ENCODE results near the gene ARPIN.
A peak's percentile ranks its signal among the peaks of the same experiment; 100 is the strongest.
"Not testable (repeated sequence)": the region's sequence is repeated elsewhere in the genome, so short reads cannot be mapped to it uniquely, and the experiment has no call there.

ARPIN gene

GRCh38 chr15:89912674-89913396 is at the start of gene ARPIN:
TSS of gene ARPIN (minus strand) at chr15:89912952. CDS start at chr15:89912835, 117 bp downstream.
- CTCF ChIA-PET: interaction anchor here (1.2 to 2.2 kb wide), 4 partner anchors 14 to 159 kb away, joined by 3 to 8 read pairs (median 4); no protein-coding TSS in a partner anchor
- DNase-seq (ENCODE audit: extremely low spot score): peak; percentile 79
- POLR2A ChIA-PET: interaction anchor here (0.8 to 5.1 kb wide), 34 partner anchors 9 to 288 kb away, joined by 3 to 47 read pairs (median 4); partner anchors contain the start of genes AP3S2, IDH2, MESP1 and SEMA4B
- TF ChIP-seq SP1 (IDR thresholded peaks at IDR 0.05) (no peak), FOXK2 (IDR thresholded peaks at IDR 0.05) (no peak), LEF1 (IDR thresholded peaks at IDR 0.05; ENCODE audit: borderline replicate concordance) (no peak), HDGF (IDR thresholded peaks at IDR 0.05; ENCODE audit: borderline replicate concordance) (peak; percentile 68; the same call in 1 of the 2 replicates), L3MBTL2 (conservative IDR thresholded peaks at IDR 0.05) (no peak), FOXA1 (IDR thresholded peaks at IDR 0.05) (no peak), FOXM1 (IDR thresholded peaks at IDR 0.05; ENCODE audit: borderline replicate concordance) (no peak), NFRKB (IDR thresholded peaks at IDR 0.05) (no peak), ELF4 (IDR thresholded peaks at IDR 0.05) (no peak)

- no peak for DNase-seq (ENCODE audit: extremely low spot score)
- ChIA-PET POLR2A (interaction anchor here (1.0 to 1.2 kb wide), 2 partner anchors 45 to 64 kb away, joined by 3 to 4 read pairs; partner anchors contain the start of genes AP3S2 and ARPIN), CTCF (interaction anchor here (0.5 to 1.4 kb wide), 4 partner anchors 9 to 94 kb away, joined by 4 to 6 read pairs (median 4); no protein-coding TSS in a partner anchor)
- TF ChIP-seq SUZ12 (IDR thresholded peaks at IDR 0.05) (no peak), L3MBTL2 (conservative IDR thresholded peaks at IDR 0.05) (no peak), HDGF (IDR thresholded peaks at IDR 0.05; ENCODE audit: borderline replicate concordance) (no peak), SP1 (IDR thresholded peaks at IDR 0.05) (no peak), BHLHE40 (IDR thresholded peaks at IDR 0.05; ENCODE audit: borderline replicate concordance) (no peak), FOXK2 (IDR thresholded peaks at IDR 0.05) (no peak), FOXA1 (IDR thresholded peaks at IDR 0.05) (no peak), LEF1 (IDR thresholded peaks at IDR 0.05; ENCODE audit: borderline replicate concordance) (no peak), ARNT (IDR thresholded peaks at IDR 0.05) (no peak), CTBP1 (IDR thresholded peaks at IDR 0.05; ENCODE audit: borderline replicate concordance) (no peak), PKNOX1 (IDR thresholded peaks at IDR 0.05) (no peak), NFRKB (IDR thresholded peaks at IDR 0.05) (no peak), ELF4 (IDR thresholded peaks at IDR 0.05) (no peak), FOXM1 (IDR thresholded peaks at IDR 0.05; ENCODE audit: borderline replicate concordance) (no peak), ZNF384 (IDR thresholded peaks at IDR 0.05) (no peak), TARDBP (IDR thresholded peaks at IDR 0.05) (no peak)
These were observed 45.5 kb upstream of the ARPIN start for GRCh38 chr15:89958107-89958805.

GRCh38 chr15:89955449-89955998 is 42.8 kb upstream of the ARPIN start:
- POLR2A ChIA-PET, CTCF ChIA-PET: not testable (repeated sequence)

GRCh38 chr15:89954541-89954940 is 41.8 kb upstream of the ARPIN start:
- ChIA-PET POLR2A (no interaction called here), CTCF (interaction anchor here (0.7 kb wide), 1 partner anchor 267 kb away, joined by 3 read pairs; no protein-coding TSS in a partner anchor)
- no peak for DNase-seq (ENCODE audit: extremely low spot score)
- TF ChIP-seq PKNOX1 (IDR thresholded peaks at IDR 0.05): no peak
- no peak for TF ChIP-seq BHLHE40 (IDR thresholded peaks at IDR 0.05; ENCODE audit: borderline replicate concordance)
- TF ChIP-seq SUZ12 (IDR thresholded peaks at IDR 0.05): no peak
- TF ChIP-seq FOXA1 (IDR thresholded peaks at IDR 0.05): no peak
- TF ChIP-seq L3MBTL2 (conservative IDR thresholded peaks at IDR 0.05): no peak
- TF ChIP-seq HDGF (IDR thresholded peaks at IDR 0.05; ENCODE audit: borderline replicate concordance): no peak
- no peak for TF ChIP-seq SP1 (IDR thresholded peaks at IDR 0.05)
- TF ChIP-seq LEF1 (IDR thresholded peaks at IDR 0.05; ENCODE audit: borderline replicate concordance): no peak
- no peak for TF ChIP-seq CTBP1 (IDR thresholded peaks at IDR 0.05; ENCODE audit: borderline replicate concordance)
- no peak for TF ChIP-seq ZNF384 (IDR thresholded peaks at IDR 0.05)
- no peak for TF ChIP-seq FOXK2 (IDR thresholded peaks at IDR 0.05)
- no peak for TF ChIP-seq ARNT (IDR thresholded peaks at IDR 0.05)

More at GRCh38 chr15:89955449-89955998, 42.8 kb upstream of the ARPIN start:
- DNase-seq (ENCODE audit: extremely low spot score): not testable (repeated sequence)

- no peak for TF ChIP-seq PKNOX1 (IDR thresholded peaks at IDR 0.05)
- no peak for TF ChIP-seq FOXA1 (IDR thresholded peaks at IDR 0.05)
- TF ChIP-seq SP1 (IDR thresholded peaks at IDR 0.05): no peak
- ChIA-PET CTCF (interaction anchor here (0.7 kb wide), 1 partner anchor 9 kb away, joined by 4 read pairs; no protein-coding TSS in a partner anchor), POLR2A (no interaction called here)
- DNase-seq (ENCODE audit: extremely low spot score): no peak
These were observed 36.0 kb upstream of the ARPIN start for GRCh38 chr15:89948796-89949195.

- ChIA-PET CTCF (no interaction called here), POLR2A (interaction anchor here (1.6 kb wide), 1 partner anchor 35 kb away, joined by 5 read pairs; the partner anchor contains the start of gene ARPIN)
- DNase-seq (ENCODE audit: extremely low spot score): no peak
- TF ChIP-seq PKNOX1 (IDR thresholded peaks at IDR 0.05) (no peak), ARNT (IDR thresholded peaks at IDR 0.05) (no peak), FOXM1 (IDR thresholded peaks at IDR 0.05; ENCODE audit: borderline replicate concordance) (no peak), FOXK2 (IDR thresholded peaks at IDR 0.05) (no peak), TARDBP (IDR thresholded peaks at IDR 0.05) (no peak), BHLHE40 (IDR thresholded peaks at IDR 0.05; ENCODE audit: borderline replicate concordance) (no peak), HDGF (IDR thresholded peaks at IDR 0.05; ENCODE audit: borderline replicate concordance) (no peak), ZNF384 (IDR thresholded peaks at IDR 0.05) (no peak), SP1 (IDR thresholded peaks at IDR 0.05) (no peak), ELF4 (IDR thresholded peaks at IDR 0.05) (no peak), L3MBTL2 (conservative IDR thresholded peaks at IDR 0.05) (no peak), LEF1 (IDR thresholded peaks at IDR 0.05; ENCODE audit: borderline replicate concordance) (no peak), FOXA1 (IDR thresholded peaks at IDR 0.05) (no peak), SUZ12 (IDR thresholded peaks at IDR 0.05) (no peak), NFRKB (IDR thresholded peaks at IDR 0.05) (no peak), CTBP1 (IDR thresholded peaks at IDR 0.05; ENCODE audit: borderline replicate concordance) (no peak)
These were observed 34.6 kb upstream of the ARPIN start for GRCh38 chr15:89947385-89947784.
